NCI-H1417 treated with DMSO at 0.1 percent for 48 hours (cell line): ENCODE measurements around the gene JAKMIP2.
"Not testable (repeated sequence)": the region's sequence is repeated elsewhere in the genome, so short reads cannot be mapped to it uniquely, and the experiment has no call there.

Experiments used
- DNase-seq: peaks from one replicate; lab custom pipeline; 2025; lab: John Stamatoyannopoulos, UW

JAKMIP2 gene

DNA sequence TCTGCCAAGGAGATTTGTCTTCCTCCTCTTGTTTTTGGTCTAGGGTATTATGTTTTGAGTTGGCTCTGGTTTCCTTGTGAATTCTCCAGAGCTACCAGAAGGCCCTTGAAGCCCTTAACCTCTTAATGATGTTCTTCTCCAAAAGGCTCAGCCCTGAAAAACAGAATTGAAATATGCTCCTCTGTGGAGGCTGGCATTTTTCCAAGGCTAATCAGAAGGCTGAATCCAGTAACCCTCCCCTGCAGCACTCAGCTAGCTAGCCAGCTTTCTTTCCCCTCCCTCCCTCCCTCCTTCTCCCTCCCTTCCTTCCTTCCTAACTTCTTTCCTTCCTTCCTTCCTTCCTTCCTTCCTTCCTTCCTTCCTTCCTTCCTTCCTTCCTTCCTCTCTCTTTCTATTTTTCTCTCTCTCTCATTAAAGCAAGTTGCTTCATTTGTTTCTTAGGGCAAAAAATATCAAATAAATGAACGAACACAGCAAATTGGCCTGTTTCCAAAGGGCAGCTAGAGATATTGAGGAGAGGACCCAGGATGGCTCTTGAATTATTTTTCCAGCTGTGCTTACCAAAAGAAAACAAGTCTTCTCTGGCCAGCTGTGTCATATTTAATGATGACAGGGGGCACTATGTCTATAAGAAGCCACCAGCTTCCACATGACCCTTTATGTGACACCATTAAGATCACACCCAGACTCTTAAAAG lies 38.7 kb downstream of the JAKMIP2 start:
- DNase-seq = peak; percentile 44

DNA sequence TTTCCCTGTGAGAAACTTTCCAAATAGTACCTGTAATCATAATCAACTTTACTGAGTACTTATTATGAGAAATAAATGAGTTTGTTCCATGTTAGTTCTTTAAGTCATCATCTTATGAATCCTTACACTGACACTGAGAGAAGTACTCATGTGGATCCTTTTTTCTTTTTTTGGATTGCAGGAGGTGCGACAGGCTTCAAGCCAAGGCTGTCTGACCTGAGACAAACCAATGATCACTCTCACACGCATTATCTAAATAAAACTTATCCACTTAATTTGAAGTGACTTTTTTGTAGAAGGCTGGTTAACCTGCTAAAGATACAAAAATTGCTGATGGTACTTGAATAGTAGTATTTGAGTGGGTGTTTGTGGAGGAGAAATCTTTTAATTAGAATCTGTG lies 39.5 kb downstream of the JAKMIP2 start:
- DNase-seq = no peak

DNA sequence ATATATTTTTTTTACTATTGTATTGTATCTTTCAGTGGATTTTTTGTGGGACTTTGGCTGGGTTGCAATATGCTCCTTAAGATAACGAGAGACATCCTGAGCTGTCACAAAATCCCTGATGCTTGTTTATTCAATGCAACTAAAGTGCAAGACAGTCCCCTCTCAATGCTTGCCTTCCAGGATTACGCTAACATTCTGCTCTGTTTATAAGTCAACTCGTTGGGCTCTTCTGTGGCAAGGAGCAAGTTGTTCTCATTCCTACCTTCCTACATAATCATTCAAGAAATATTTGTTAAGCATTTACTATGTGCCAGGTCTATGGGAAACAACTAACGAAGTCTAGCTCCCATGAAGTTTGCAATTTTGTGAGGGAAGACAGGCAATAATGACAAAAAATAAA lies 40.4 kb downstream of the JAKMIP2 start:
- DNase-seq = no peak

DNA sequence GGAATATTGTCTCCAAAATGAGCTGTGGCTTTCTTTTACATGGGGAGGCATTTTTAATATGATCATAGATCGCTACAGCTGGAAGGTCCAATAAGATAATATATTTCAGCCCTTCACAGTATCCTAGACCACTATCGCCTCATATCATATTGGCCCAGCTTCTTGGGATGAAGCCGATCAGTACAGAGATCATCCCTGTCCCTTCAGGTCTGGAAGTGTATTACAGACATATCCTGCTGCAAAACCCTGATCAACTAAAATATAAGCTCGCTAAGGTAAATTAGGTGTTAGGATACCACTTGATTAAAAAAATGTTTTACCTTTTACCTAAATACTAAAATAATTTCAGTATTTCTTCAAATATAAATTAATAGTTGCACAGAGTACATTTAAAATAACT lies 41.7 kb downstream of the JAKMIP2 start:
- no peak for DNase-seq

DNA sequence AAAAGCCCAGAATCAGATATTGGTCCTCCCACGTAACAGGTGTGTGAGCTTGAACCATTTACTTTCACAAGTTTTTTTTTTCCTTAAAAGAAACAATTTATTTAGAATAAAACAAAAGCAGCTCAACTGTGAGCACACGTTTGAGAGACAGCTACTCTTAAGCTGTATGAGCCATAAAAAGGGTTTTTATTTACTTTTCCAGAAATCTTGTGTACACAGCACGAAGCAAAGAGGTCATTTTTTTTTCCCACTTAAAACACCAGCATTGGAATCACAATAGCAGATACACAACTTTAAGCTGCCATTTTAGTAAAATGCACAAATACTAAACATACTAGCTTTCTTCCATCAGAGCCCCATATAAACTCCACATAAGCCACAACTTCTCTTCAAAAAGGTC lies 44.6 kb downstream of the JAKMIP2 start:
- DNase-seq = no peak

DNA sequence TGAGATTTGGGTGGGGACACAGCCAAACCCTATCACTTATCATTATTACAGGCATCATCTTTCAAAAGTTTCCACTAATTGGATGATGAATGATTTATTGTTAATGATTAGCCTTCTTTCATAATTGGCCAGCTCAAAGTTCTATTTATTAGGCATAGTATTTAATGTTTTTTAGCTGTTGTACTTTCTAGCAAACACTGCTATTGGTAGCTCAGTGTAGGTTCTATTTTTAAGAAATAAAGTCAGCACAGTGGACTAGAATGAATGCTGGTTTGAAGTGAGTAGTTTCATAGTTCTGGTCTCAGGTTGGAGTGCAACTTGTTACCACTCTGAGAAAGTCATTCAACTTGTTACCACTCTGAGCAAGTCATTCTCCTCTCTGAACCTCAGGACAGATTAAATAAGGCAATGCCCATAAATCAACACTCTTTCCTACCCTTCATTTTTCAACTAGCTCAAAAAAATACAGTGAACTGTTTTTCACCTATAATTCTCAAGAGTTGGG lies 46.9 kb downstream of the JAKMIP2 start:
- DNase-seq = no peak

DNA sequence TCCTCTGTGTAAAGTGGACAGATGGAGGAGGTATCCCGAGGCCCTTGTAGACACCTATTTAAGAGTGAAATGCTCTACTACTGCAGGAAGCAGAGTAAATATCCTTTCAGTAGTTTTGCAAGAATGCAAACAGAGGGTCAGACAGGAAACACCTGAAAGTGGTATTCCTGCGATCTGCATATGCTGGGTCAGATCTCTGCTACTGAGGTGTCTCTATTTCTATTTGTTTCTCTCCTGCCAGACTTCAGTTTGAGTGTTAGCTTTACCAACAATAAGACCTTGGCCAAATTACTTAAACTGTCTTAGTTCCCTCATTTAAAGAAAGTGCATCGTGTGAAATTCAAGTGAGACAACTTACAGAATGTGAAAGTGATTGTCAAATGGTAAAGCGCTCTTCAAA lies 47.6 kb downstream of the JAKMIP2 start:
- no peak for DNase-seq

DNA sequence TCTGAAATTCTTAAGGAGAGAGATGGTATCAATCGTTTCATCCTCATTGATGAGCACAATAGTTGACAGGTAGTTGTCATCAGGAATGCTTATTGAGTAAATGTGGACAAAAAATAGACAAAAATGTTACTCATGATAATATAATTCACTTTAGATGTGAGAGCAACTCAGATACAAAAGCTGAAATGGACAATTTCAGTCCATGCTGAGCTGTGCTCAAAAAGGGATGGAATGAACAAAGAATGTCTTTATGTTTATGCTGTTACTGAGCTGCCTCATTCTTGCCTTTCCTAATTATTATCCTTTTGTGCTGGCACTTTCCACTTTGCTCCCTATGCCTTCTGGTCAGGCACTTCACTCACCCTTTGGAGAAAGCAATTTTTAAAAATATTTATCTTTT lies 49.5 kb downstream of the JAKMIP2 start:
- no peak for DNase-seq

DNA sequence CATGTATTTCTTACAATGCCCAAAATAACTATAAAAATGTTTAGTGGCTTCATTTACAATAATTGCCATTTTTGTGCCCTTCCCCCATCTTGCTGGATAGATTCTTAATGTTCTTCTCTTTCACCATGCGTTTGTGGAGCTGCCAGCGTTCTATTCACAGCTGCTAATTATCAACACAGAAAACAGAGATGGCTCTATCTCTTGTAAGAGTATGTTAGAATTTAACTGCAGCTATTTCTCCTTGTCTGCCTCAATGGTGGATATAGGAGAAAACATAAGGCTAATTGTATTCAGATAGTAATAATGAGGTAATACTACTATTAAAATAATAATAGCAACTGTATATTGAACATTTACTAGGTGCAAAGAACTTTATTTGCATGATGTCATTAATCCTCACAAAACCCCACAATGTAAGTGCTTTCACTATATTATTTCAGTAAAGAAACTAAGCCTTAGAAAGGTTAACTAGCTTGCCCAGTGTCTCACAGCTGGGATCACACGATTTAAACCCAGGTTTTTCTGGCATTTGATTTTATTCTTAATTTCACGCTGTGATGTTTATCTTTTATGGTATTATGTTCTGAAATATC lies 50.1 kb downstream of the JAKMIP2 start:
- DNase-seq = no peak

DNA sequence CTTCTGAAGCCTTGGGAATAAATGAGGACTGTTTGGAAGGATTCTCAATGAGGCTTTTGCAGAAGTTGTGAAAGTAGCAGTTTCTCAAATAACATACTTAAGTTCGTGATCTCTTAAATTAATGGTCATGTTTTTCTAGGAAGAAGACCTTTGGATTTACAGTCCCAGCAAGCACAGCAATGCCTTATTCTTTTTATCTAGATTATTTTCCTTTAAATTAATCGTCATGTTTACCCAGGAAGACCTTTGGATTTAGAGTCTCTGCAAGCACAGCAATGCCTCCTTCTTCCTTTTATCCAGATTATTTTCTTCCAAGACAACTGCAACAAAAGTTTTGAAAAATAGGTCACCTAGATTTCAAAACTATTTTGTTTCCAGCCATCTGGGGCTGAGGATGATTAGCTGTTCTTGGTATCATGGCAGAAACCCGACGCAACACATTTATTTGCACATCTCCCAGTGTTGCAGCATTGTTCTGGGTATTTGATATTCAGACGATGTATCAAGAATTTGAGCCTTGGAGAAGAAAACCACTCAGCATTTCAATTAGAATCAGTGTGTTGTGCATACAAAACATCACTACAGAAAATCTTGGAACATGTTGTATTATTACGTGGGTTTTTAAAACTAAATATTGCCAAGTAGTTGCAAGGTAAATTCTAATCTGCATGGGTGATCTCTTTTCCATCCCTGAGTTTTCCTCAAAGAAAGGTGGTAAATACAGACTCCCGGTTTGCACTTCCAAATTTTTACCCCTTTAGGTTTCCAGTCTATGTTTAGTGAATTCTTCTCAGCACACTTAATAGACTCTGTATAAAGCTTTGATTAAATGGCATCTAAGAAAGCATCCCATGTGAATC lies 50.9 kb downstream of the JAKMIP2 start:
- no peak for DNase-seq

DNA sequence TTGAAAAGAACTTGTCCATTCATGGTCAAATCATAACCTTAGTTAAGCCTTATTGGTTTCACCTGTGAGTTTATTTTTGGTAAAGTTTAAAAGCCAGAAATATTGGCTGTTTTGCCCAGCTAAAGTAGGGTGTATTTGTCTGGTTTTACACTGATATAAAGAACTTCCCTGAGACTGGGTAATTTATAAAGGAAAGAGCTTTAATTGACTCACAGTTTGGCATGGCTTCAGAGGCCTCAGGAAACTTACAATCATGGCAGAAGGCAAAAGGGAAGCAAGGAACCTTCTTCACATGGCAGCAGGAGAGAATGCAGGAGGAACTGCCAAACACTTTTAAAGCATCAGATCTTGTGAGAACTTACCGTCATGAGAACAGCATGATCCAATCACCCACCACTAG lies 55.3 kb downstream of the JAKMIP2 start:
- DNase-seq = no peak

DNA sequence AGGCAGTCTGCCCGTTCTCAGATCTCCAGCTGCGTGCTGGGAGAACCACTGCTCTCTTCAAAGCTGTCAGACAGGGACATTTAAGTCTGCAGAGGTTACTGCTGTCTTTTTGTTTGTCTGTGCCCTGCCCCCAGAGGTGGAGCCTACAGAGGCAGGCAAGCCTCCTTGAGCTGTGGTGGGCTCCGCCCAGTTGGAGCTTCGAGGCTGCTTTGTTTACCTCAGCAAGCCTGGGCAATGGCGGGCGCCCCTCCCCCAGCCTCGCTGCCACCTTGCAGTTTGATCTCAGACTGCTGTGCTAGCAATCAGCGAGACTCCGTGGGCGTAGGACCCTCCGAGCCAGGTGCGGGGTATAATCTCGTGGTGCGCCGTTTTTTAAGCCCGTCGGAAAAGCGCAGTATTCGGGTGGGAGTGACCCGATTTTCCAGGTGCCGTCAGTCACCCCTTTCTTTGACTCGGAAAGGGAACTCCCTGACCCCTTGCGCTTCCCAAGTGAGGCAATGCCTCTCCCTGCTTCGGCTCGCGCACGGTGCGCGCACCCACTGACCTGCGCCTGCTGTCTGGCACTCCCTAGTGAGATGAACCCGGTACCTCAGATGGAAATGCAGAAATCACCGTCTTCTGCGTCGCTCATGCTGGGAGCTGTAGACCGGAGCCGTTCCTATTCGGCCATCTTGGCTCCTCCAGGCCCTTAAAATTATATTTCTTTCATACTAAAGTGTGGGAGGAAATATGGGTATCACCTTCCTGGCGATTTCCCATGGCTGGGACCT lies 61.2 kb downstream of the JAKMIP2 start:
- DNase-seq = not testable (repeated sequence)

DNA sequence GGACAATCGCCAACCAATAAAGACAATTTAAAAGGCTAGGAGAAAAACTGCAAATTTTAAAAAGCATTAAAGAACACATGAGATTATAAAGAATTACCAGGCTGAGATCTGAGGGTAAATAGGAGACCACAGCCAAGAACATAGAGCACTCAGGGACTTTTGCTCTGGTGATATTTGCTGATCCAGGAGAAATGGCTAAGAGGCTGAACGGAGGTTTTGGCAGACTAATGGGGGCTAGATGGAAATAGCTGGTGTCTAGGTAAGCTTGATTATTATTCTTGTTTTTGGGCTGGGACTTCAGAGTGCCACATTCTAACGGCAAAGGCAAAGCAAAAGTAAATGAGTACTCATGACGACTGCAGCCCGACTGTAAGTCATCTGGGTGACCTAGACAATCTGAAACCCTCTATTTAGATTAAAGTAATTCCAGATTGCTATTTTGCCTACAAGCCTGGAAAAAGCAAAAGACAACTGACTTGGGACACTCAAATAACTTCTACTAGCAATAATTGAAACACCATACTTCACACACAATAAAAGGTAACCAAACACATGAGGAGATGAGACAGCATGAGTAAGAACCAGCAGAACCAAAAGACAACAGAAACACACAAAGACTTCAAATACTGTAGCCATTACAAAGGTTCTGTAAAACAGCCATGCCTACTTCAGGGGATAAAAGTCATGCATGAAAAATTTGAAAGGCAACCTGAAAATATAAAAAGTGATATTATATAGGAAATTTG lies 68.8 kb downstream of the JAKMIP2 start:
- no peak for DNase-seq

DNA sequence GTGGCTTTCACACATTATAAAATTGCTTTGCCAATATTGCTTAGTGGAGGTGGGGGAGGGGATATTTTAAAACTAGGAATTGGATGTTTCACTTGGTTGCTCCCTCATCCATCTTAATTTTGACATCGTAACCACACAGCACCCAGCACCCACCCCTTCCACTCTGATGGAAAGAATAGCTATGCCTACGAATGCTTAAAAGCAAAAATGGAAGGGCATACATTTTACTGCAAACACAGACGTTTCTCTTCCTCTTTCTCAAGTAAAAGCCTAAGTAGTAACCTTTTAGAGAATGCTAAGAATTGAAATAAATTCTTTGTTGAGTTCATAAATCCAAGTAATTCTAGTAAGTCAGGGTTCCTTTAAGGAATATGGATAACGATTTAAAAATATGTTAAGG lies 69.9 kb downstream of the JAKMIP2 start:
- DNase-seq = no peak

DNA sequence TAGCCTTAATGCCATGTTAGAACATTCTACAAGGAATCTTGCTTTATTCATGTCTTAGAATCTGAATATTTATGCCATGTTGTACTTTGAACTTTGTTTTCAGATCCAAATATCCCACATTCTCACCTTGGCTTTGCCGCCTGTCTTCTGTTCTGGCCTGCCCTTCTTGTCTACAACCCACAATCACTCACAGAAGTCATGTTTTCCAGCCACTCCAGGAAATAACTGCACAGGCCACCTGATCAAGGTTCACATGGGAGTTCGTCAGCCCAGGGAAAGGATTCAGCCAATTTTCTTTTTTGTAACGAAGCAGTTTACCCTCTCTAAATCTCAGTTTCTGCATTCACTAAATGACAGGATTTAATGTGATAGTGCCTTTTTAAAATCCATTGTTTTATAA lies 70.5 kb downstream of the JAKMIP2 start:
- no peak for DNase-seq

DNA sequence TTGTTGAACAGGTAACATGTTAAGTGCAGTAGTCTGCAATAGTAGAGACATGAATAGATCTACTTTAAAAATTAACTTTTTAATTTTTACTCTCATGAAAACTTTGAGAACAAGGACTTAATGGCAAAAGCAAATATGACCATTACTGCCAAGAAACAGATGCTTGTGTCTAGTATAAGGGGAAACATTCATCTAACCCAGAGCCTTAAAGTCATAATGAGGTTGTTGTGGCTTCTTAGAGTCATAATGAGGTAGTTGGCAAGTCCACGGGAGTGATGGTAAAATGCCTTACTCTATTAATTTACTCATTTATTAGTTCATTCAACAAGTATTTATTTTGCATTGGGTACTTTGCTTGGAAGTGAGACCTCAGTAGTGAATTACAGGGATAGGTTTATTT lies 71.5 kb downstream of the JAKMIP2 start:
- DNase-seq = no peak

DNA sequence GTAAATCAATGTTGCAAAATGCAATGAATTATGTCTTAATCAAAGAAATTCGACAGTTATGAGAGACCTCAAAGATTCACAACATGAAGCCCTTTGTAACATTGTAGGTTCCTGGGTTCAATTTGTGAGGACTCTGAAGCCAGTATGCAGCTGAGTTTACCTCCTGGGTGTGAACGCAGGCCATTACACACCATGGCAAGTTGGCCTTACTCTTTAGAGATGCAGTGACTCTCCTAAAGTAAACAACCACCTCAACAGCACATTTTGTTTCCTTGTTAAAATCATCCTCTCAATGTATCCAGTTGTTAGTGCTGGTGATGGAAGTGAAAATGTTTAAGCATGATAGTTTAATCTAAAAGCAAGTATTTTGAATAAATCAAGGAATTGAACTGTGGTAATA lies 73.8 kb downstream of the JAKMIP2 start:
- DNase-seq = no peak

DNA sequence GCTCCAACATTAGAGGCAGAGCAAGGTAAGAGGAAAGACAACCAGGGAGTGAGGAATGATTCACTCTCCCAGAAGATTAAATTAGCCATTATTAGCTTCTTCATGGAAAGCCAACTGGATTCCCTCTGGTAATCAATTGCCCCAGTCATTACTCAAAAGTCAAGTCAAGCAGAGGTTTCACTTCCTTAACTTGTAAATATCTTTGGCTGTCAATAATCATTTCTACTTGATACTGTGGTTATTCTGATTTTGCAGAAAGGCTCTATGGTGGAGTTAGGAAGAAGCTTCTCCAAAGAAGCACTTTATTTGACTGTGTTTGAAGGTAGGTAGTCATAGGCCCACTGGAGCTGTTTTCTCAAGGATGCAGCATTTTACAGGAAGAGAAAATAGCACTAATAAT lies 78.0 kb downstream of the JAKMIP2 start:
- no peak for DNase-seq

DNA sequence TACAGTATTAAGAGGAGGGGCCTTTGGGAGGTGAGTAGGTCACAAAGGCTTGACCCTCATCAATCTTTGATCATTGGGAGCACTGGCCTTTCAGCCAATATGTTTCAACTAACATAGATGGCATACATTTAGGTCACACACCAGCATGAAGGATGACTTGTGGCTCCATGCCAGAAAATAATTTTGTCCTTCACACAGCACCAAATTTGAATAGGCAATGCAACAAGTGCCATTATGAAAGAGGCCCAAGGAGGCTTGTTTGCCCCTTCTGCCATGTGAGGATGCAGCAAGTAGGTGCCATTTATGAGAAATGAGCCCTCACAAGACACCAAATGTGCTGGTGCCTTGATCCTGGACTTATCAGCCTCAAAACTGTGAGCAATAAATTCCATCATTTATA lies 81.1 kb downstream of the JAKMIP2 start:
- no peak for DNase-seq

DNA sequence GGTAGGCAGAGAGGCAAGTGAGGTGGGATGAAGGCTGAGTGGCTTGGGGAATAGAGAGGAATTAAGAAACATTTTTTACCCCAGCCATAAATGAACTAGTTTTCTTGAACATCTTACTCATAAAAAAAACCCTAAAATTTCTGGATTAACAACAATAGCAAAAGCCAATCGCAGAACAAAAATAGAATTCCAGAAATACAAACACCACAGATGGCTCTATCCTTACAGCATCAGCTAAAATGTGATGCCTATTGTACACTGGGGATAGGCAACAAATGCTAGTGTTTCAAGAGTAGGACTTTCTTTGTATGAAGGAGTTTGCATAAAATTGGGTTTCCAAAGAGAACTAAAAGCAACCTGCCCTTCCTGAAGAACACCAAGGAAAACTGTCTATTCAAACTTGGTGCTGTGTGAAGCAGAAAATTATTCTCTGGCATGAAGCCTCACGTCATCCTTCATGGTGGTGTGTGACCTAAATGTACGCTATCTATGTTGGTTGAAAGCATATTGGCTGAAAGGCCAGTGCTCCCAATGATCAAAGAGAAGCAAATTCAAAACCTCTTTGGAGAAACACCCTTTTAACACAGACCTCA lies 82.9 kb downstream of the JAKMIP2 start:
- DNase-seq = no peak

DNA sequence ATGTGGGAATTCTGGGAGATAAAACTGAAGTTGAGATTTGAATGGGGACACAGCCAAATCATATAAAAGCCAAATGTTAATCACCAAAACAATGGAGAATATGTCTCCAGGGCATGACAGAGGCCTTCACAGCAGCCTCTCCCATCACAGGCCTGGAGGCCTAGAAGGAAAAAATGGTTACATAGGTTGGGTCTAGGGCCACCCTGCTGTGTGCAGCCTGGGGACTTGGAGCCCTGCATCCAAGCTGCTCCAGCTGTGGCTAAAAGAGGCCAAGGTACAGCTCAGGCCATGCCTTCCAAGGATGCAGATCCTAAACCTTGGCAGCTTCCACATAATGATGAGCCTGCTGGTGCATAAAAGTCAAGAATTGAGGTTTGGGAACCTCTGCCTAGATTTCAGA lies 85.1 kb downstream of the JAKMIP2 start:
- DNase-seq = no peak
